Hepatocyte (in vitro differentiated cells): ENCODE data around the gene MTFR1L. TPM values are rescaled to one million over a fixed set of nuclear protein-coding genes. Genes with fewer than 3 reads are reported as not detected.
A peak's percentile ranks its signal among the peaks of the same experiment; 100 is the strongest.

ENCODE experiments used
- DNase-seq: peaks from one replicate; pipeline ENCODE4 v3.0.0-alpha.2; 2016; ENCODE audit warnings: low spot score
- H2AFZ ChIP-seq: fragments of 200-600 bp; sonication (generic); 2 replicates; pipeline ENCODE4 v1.6.0; 2016; ENCODE audit warnings: antibody characterized with exemption, mild to moderate bottlenecking
- H3K27ac ChIP-seq: fragments of 200-600 bp; sonication (generic); 2 replicates; pipeline ENCODE4 v1.5.1; 2016; ENCODE audit warnings: mild to moderate bottlenecking
- H3K27me3 ChIP-seq: fragments of 200-600 bp; sonication (generic); 2 replicates; pipeline ENCODE4 v1.6.1; 2016
- H3K36me3 ChIP-seq: fragments of 200-600 bp; sonication (generic); replicated peaks from 2 replicates; pipeline ENCODE4 v1.5.1; 2016; ENCODE audit warnings: low read depth; ENCODE audit not compliant: insufficient read depth
- H3K4me1 ChIP-seq: fragments of 200-600 bp; sonication (generic); 2 replicates; pipeline ENCODE4 v1.5.1; 2016; ENCODE audit warnings: mild to moderate bottlenecking, moderate library complexity; ENCODE audit not compliant: insufficient read depth
- H3K4me2 ChIP-seq: fragments of 200-600 bp; sonication (generic); 2 replicates; pipeline ENCODE4 v1.6.0; 2016
- H3K4me3 ChIP-seq: fragments of 200-600 bp; sonication (generic); 2 replicates; pipeline ENCODE4 v1.5.1; 2016; ENCODE audit warnings: mild to moderate bottlenecking
- H3K79me2 ChIP-seq: fragments of 200-600 bp; sonication (generic); 2 replicates; pipeline ENCODE4 v1.6.0; 2017; ENCODE audit warnings: mild to moderate bottlenecking
- H3K9me2 ChIP-seq: fragments of 200-600 bp; sonication (generic); replicated peaks from 2 replicates; pipeline ENCODE4 v1.6.0; 2017; ENCODE audit warnings: mild to moderate bottlenecking; ENCODE audit not compliant: insufficient read depth
- H3K9me3 ChIP-seq: fragments of 200-600 bp; sonication (generic); 2 replicates; pipeline ENCODE4 v1.5.1; 2016; ENCODE audit warnings: low read depth, mild to moderate bottlenecking
- H4K20me1 ChIP-seq: fragments of 200-600 bp; sonication (generic); 2 replicates; pipeline ENCODE4 v1.6.0; 2016; ENCODE audit warnings: mild to moderate bottlenecking; ENCODE audit not compliant: insufficient read depth, poor library complexity, severe bottlenecking
- EZH2 ChIP-seq: fragments of 200-600 bp; sonication (generic); IDR thresholded peaks from 2 replicates; pipeline ENCODE4 v1.6.1; 2016; ENCODE audit warnings: antibody characterized with exemption, mild to moderate bottlenecking, borderline replicate concordance
- EZH2phosphoT487 ChIP-seq: fragments of 200-600 bp; sonication (generic); IDR thresholded peaks from one replicate; pipeline ENCODE4 v1.6.1; 2018; ENCODE audit warnings: antibody characterized with exemption, mild to moderate bottlenecking, low read depth, moderate library complexity; ENCODE audit not compliant: unreplicated experiment, severe bottlenecking
- WGBS: methylation state at CpG from one replicate; pipeline ENCODE4 v1.1.6; 2016; ENCODE audit warnings: low lambda C conversion rate; ENCODE audit errors: missing lambda C conversion rate; 5-methylcytosine and 5-hydroxymethylcytosine counted together
- polyA plus RNA-seq: library from polyadenylated mRNA; unstranded; fragments of >200 nt; fragmentation: Nextera tagmentation; extraction: Ambion mirVana; gene quantifications from 2 replicates; pipeline ENCODE4 v1.2.1, GENCODE V29; 2016
- total RNA-seq: library from RNA; depleted of rRNA; stranded (reverse); fragments of >200 nt; gene quantifications from 2 replicates; pipeline ENCODE4 v1.2.3, GENCODE V29; 2014
- TF ChIP-seq, protein P1 (sequence below): fragments of 200-600 bp; sonication (generic); IDR thresholded peaks from 2 replicates; pipeline ENCODE4 v1.5.1; 2016; ENCODE audit warnings: antibody characterized with exemption, mild to moderate bottlenecking; ENCODE audit not compliant: poor library complexity

MTFR1L gene
- total and polyA plus RNA-seq, 2 experiments from 2014 or later, result 62.6 to 103 TPM

DNA sequence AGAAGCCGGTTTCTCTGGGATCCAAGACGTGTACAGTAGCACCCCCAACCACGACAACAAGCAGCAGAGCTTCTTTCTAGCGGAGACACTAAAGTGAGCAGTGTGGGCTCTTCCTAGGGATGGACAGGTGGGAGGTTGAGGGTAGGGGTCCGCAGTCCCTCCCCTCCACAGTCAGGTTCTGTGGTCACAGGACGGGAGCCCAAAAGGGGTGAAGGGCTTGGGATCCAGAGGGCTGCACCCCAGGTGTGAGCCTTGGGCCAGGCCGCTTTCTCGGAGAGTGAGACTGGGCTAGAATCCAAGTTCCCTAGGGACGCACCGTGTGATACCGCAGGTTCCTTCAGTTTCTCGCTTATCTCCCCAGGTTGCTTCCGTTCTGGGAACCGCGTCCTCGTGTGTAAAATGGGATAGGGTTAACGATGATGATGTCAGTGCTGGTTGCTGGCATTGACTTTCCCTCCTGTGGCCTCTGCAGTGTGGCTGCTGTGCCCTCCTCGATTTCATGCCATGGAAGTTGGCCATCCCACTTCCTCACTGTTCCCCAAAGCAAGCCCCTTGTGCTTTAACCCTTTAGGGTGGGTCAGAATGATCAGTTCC lies 37.0 kb upstream of the MTFR1L start:
- no peak for DNase-seq
- WGBS, result 81% methylated on average over 18 of the region's 18 CpGs
- Histone ChIP-seq H3K9me3 (no peaks in the 10 kb centered on the region), H3K4me2 (no peak overlapping the region), H3K36me3 (no peaks in the 10 kb centered on the region), H3K4me1 (peaks cover 43% of the 10 kb centered on the region), H3K79me2 (no peaks in the 10 kb centered on the region), H3K27me3 (no peaks in the 10 kb centered on the region), H3K9me2 (no peaks in the 10 kb centered on the region), H2AFZ (no peak overlapping the region), H3K27ac (no peak overlapping the region), H3K4me3 (no peak overlapping the region), H4K20me1 (no peaks in the 10 kb centered on the region)
- TF ChIP-seq, protein P1, sequence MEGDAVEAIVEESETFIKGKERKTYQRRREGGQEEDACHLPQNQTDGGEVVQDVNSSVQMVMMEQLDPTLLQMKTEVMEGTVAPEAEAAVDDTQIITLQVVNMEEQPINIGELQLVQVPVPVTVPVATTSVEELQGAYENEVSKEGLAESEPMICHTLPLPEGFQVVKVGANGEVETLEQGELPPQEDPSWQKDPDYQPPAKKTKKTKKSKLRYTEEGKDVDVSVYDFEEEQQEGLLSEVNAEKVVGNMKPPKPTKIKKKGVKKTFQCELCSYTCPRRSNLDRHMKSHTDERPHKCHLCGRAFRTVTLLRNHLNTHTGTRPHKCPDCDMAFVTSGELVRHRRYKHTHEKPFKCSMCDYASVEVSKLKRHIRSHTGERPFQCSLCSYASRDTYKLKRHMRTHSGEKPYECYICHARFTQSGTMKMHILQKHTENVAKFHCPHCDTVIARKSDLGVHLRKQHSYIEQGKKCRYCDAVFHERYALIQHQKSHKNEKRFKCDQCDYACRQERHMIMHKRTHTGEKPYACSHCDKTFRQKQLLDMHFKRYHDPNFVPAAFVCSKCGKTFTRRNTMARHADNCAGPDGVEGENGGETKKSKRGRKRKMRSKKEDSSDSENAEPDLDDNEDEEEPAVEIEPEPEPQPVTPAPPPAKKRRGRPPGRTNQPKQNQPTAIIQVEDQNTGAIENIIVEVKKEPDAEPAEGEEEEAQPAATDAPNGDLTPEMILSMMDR, result no peak
- TF ChIP-seq EZH2phosphoT487 (no peak), EZH2 (no peak)

DNA sequence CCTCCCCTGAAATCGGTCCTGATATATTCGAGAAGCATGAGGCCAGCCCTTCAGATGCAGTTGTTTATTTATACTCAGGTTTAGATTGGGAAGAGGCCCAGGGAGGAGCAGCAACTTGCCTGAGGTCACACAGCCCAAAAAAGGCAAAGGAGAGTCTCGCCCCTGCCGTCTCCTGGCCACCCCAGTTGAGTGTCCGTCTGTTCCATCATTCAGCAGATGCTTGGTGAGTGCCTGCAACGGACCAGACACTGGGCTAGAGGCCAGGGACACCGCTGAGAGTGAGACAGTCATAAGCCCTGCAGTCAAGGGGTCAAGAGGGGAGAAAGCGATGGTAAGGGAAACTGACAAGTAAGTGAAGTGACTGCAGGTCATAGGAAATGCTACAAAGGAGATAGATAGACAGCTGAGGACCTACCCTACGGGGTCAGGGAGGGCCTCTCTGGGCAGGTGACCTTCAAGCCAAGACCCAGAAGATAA lies 35.1 kb upstream of the MTFR1L start:
- no peaks in the 10 kb centered on the region for H3K9me3 ChIP-seq
- H3K4me2 ChIP-seq, result no peak overlapping the region
- H3K79me2 ChIP-seq, result no peaks in the 10 kb centered on the region
- TF ChIP-seq EZH2phosphoT487 (no peak), EZH2 (no peak)
- TF ChIP-seq, protein P1, result no peak
- H2AFZ ChIP-seq, result no peak overlapping the region
- no peaks in the 10 kb centered on the region for H4K20me1 ChIP-seq
- DNase-seq, result no peak
- H3K9me2 ChIP-seq, result no peaks in the 10 kb centered on the region
- peak overlapping the region; percentile 56 for H3K27ac ChIP-seq
- WGBS, result 64% methylated on average over 9 of the region's 9 CpGs
- H3K4me3 ChIP-seq, result no peak overlapping the region
- no peaks in the 10 kb centered on the region for H3K36me3 ChIP-seq
- H3K27me3 ChIP-seq, result no peaks in the 10 kb centered on the region
- H3K4me1 ChIP-seq, result peaks cover 41% of the 10 kb centered on the region

DNA sequence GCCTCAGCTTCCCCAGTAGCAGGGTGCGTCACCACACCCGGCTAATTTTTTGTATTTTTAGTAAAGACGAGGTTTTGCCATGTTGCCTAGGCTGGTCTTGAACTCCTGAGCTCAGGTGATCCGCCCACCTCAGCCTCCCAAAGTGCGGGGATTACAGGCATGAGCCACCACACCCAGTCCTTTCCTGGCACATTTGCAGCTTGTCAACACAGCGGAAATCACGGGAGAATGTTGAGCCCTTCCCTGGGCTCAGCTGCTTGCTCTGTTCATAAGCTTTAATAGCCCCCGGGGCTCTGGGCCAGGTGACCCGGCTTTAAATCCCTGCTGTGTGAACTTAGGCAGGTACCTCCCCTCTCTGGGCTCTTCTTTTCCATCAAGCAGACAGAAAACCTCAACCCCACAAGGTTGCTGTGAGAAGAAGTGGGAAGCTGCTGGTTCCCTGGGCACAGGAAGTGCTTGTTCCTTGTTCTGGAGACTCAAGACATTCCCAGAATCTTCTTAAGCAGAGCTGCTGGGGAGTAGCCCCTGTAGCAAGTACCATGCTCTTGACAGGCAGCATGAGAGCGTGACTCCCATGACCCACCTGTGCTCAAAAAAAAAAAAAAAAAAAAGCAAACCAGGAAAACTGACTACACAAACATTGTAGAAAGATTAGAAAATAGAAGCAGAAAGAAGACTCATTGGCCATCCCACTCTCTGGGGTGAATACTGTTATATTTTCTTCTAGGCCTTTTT lies 34.3 kb upstream of the MTFR1L start:
- Histone ChIP-seq H3K4me3 (no peak overlapping the region), H2AFZ (no peak overlapping the region), H3K9me3 (no peaks in the 10 kb centered on the region), H3K9me2 (no peaks in the 10 kb centered on the region), H4K20me1 (no peaks in the 10 kb centered on the region), H3K27me3 (no peaks in the 10 kb centered on the region), H3K4me1 (peaks cover 32% of the 10 kb centered on the region), H3K36me3 (no peaks in the 10 kb centered on the region), H3K79me2 (no peaks in the 10 kb centered on the region), H3K27ac (peak overlapping the region; percentile 56), H3K4me2 (no peak overlapping the region)
- DNase-seq, result no peak
- no peak for TF ChIP-seq EZH2
- TF ChIP-seq, protein P1, result no peak
- no peak for TF ChIP-seq EZH2phosphoT487
- WGBS, result 77% methylated on average over 10 of the region's 10 CpGs
